SK-N-SH (cell line): ENCODE measurements around the gene WIPF2.

Source experiments
- CTCF ChIP-seq: fragments of 200-600 bp; sonication (generic); IDR thresholded peaks from 2 replicates; pipeline ENCODE4 v1.6.1; 2017; ENCODE audit warnings: antibody characterized with exemption, mild to moderate bottlenecking, moderate library complexity
- GABPA ChIP-seq: IDR thresholded peaks from 2 replicates; pipeline ENCODE4 v1.4.0; 2012; ENCODE audit warnings: low read depth, mild to moderate bottlenecking
- POLR2AphosphoS5 ChIP-seq: IDR thresholded peaks from 2 replicates; pipeline ENCODE4 v1.6.1; 2012; ENCODE audit warnings: low read depth, low read length
- TAF1 ChIP-seq: IDR thresholded peaks from 2 replicates; pipeline ENCODE4 v1.6.1; 2012; ENCODE audit warnings: low read depth, mild to moderate bottlenecking, low read length, moderate library complexity, borderline replicate concordance
- TCF12 ChIP-seq: IDR thresholded peaks from 2 replicates; pipeline ENCODE4 v1.4.0; 2012

- TF ChIP-seq CTCF (no peak), GABPA (no peak), TAF1 (no peak), TCF12 (no peak), POLR2AphosphoS5 (no peak)
Observed at GRCh38 chr17:40325156-40326013, 106.3 kb downstream of the WIPF2 start.
